HG03469 (cell line): ENCODE measurements around the gene SLC7A8.

Source experiments
- ATAC-seq: cut with Tn5 transposase; IDR thresholded peaks from one replicate; pipeline ENCODE4 v1.9.1; 2021; ENCODE audit warnings: mild to moderate bottlenecking, moderate library complexity, moderate number of reproducible peaks; ENCODE audit not compliant: unreplicated experiment

The SLC7A8 gene

DNA sequence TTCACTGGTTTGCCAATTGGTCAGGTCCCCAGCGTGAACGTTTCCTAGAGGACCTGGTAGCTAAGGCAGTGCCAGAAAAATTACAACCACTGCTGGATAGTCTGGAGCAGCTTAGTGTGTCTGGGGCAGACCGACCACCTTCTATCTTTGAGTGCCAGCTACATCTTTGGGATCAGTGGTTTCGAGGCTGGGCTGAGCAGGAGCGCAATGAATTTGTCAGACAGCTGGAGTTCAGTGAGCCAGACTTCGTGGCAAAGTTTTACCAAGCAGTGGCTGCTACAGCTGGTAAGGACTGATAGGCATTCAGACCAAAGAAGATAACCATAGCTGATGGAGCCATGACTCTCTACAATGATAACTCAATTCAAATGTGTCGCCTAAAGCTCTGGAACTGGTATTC is 85.7 kb downstream of the SLC7A8 start:
- ATAC-seq: no peak

DNA sequence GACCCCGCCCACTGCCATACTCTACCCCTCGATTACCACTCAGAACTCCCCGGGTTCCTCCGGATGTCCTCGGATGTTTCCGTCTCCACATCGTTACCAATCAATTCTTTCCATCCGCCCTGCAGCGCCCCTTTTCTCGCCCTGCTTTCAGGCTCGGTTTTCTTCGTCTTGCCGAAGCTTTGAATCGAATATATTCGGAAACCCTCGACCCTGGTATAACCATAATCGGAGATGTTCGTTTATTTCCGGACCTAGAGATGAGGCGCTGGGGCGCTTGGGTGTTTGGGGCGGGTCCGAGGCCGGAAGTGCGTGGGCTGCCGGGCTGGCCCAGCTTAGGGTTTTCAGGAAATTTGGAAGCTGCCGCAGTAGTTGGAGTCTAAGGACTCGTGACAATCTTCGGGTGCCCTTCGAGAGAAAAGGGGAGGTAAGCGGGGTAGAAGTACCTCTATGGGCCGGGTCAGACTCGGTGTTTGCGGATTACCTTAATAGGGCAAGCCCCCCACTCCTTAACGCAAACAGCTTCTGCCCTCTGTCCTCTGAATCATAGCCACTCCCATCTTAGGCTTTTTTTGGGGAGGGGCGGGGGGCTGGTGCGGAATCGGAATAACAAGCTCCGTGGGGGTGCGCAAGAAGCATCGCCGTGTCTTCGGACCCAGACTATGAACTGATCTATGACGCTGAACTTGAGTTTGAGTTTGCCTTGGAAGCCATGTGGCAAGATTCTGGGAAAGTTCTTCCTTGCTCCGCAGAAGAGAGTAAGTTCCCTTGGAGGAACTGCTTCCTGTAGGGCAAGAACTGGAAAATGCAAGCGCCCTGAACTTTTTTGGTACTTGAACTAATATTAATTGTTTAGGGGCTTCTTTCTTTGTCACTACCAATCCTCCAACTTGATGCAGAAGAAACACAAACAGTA is 88.0 kb downstream of the SLC7A8 start, which contains the start of gene C14orf119:
C14orf119 (plus strand) TSS at position 310 of the 913 bp plus-strand sequence. CDS start 2,154 bp downstream, outside the sequence.
- ATAC-seq: peak; percentile 87

DNA sequence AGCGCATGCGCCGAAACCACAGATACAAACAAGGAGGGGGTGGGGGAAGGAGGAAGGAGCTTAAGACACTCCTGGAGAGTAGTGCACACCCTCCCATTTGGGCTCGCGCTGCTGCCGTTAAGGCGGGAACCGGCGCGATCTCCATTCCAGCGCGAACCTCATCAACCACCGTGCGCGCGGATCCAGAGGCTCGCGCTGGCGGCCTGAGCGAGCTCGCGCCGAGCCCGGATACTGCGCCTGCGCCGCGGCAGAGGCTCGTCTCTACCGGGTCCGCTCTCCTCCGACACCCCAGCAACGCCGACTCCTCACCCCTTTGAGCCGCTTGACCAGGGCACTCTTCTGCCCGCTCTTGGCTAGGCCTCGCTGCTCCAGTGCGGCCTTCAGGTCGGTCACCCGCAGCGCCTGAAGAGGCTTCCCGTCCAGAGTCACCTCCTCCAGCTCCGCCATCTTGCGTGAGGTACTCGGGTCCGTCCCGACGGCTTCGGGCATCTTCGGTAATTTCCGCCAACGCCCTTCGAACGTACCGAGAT is 88.7 kb downstream of the SLC7A8 start, which contains the start of gene ACIN1:
ACIN1 (minus strand) TSS at position 471 of the 530 bp plus-strand sequence; CDS start at position 447, 24 bp downstream.
- peak; percentile 18 for ATAC-seq

DNA sequence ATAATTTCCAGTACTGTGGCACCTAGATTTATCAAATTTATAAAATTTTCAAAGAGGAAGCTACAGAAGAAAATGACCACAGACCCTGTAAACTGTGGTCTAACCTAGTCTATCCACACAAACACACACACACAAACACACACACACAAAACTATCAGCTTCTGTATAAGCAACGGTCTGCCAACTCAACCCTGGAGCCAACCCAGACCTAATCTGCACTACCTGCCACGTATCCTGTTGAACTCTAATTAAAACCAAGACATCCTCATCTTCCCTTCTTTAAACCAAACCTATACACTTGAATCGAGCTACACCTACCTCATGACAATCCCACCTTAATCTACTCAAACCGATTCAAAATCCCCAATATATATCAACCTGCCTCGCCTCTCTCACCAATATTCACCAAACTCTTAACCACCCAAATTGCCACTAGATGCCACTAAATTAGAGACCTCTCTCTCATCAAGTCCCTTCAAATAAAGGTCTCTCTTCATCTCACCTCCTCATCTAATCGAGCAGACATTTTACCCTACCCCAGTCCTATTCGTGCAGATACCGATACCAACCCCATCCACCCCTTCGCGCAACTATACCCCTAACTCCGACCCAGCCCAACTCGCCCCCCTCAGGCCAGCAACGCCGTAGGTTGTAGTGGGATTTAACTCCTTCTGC is 89.3 kb downstream of the SLC7A8 start:
- ATAC-seq: no peak

DNA sequence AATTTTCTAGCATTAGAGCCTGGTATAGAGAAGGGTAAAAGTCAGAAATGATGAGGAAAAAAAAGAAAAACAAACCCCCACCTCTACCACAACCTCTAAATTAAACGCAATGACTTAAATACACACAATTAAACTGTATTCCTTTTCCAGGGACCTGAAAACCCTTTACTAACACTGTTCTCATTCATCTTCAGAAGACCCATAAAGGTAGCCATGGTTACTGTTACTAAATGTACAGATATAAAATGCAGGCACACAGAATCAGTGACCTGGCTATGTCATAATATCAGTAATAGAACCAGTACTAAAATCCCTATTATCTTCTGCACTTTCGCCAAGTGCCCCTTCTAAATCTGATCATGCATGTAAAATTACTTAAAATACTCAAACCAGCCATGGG is 89.9 kb downstream of the SLC7A8 start:
- no peak for ATAC-seq

DNA sequence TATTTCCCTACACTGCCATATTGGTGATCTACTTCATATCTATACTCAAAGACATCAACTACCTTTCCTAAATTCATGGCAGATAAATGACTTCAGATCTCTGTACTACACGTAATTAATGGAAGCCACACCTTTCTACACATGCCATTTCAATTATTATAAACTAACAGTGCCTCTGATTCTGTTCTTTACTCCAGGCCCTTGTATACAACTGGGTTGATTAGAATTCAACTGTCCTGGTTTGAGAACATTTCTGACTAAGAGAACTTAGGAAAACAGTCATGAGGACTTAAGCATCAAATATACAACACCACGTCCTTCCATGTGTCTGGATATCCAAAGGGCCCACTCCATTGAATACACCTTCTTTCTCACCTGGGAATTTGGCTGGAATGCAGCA is 90.4 kb downstream of the SLC7A8 start:
- ATAC-seq: no peak

DNA sequence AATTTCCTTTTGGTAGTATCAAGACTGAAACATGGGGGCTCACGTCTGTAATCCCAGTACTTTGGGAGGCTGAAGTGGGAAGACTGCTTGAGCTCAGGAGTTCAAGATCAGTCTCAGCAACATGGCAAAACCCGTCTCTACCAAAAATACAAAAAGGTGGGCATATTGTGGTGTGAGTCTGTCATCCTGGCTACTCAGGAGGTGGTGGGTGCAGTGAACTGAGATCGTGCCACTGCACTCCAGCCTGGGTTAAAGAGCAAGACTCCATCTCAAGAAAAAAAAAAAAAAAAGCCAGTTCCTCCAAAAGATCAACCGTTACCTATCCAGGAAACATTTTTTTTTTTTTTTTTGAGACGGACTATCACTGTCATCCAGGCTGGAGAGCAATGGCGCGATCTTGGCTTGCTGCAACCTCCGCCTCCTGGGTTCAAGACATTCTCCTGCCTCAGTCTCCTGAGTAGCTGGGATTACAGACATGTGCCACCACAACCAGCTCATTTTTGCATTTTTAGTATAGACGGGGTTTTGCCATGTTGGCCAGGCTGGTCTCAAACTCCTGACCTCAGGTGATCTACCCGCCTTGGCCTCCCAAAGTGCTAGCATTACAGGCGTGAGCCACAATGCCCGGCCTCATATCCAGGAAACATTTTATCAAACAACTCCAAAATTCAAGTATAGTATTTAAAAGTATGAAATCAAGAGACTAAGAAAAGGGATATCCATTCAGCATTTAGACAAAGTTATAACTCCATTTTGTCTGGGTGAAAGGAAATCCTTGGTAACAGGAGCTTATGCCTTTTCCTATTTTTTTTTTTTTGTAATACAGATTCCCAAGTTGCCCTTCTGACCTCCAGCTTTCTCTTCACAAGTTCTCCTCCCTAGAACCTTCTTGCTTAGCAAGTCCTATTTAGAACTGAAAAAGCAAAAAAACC is 91.9 kb downstream of the SLC7A8 start:
- no peak for ATAC-seq

DNA sequence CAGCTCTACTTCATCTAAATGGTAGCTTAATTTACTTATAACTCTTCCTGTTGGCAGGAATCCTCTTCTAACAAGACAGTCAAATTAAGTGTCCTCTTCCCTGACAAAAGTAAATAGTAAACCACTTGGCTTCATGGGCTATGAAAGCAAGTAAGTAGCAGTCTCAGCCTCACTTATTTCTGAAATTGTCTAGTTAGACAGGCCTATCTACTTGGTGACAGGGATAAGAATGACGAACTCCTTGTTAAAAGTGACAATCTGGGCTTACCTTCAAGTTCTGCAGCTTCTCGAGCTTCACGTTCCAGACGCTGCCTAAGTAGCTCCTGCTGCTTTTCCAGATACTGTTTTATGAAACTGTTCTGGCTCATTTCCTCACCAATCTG is 93.2 kb downstream of the SLC7A8 start:
- no peak for ATAC-seq

DNA sequence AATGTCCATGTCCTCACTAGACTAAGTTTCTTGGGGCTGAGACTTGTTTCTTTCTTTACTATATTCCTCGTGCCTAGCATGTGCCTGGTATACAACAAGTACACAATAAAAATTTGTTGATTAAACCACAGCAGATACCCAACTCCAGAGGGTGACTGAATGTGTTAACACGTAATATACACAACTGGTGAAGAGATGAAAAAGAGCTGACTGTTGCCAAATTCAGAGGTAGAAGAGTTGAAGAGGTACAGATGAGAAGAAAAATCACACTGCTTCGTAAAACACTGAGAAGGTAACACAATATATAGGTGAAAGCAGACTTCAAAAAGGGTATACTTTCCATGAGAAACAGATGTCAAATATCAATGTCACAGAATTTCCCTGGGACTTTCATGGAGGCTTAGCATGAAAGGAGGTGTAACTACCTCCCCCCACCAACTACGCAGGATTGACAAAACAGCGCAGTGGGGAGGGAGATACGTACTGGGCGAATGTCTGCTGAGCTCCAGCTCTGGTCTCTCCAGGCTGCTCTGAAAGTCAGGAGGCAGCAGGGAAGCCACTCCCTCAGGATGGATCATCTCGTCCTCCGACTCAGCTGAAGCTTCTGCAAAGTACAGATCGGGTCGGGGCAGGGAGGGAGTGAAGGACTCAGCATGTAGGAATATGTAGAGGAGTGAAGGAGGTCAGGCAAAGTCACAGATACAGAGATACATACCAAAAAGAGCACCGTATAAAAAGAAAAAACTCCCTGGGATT is 93.8 kb downstream of the SLC7A8 start:
- no peak for ATAC-seq

DNA sequence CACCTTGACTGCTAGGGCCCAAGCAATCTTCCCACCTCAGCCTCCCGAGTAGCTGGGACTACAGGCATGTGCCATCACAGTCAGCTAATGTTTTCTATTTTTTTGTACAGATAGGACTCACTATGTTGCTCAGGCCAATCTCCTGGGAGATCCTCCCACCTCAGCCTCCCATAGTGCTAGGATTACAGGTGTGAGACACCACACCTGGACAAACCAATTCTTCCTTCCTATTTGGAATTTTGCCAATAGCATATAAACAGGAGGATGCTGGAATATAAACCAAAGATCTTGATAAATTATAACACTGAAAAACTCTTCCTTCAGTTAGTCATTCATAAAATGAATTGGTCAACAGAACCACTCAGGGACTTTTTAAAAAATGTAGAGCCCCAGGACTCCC is 96.9 kb downstream of the SLC7A8 start:
- ATAC-seq: no peak

DNA sequence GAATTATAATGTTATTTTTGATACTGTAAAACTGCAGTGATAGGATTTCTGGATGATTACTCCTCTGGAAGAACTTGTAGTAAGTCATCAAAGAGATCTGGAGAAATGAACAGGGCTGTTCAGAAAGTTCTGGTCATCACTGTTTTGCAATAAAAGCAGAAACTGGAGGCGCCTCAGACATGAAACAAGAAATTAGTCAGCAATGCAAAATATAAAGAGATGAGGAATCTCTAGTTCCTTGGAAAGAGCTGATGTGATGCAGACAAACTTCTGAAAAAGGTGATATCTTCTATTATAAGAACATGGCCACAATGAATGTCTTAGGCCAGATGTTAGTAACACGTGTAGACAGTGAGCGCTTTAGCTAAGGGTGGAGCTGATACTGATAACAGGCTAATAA is 98.0 kb downstream of the SLC7A8 start:
- ATAC-seq: no peak

DNA sequence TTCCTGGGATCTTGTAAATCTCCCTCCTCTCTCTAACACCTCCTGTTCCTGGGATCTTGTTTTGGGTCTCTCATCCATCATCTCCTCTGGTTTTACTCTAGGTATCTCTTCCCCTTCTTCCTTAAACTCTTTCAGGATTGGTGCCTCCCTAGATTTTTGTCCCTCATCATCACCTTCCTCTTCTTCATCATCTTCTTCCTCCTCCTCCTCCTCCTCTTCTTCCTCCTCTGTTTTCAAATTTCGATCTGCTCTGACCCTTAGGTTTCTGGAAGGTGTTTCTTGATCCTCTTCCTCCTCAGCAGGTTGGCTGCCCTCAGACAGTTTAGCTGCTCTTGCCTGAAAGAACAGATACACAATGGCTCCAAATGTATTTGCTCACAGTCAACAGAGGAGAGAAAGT is 103.0 kb downstream of the SLC7A8 start:
- ATAC-seq: no peak

DNA sequence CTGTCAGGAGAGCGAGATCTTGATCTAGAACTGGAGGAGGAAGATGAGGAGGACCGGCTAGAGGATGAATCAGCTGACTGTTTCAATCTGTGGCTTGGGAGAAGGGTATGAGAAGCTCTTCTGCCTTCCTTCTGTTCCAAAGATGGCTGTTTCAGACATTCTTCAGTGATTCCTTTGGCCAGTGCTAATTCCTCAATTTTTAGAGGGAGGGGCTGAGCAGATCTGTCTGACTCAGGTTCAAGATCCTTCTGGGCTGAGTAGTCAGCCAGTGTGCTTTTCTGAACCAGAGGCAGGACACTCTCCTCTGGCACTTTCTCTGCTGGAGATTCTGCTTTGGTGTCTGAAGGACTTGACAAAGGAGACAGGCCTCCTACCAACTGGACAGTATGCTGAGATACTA is 103.7 kb downstream of the SLC7A8 start:
- ATAC-seq: no peak

DNA sequence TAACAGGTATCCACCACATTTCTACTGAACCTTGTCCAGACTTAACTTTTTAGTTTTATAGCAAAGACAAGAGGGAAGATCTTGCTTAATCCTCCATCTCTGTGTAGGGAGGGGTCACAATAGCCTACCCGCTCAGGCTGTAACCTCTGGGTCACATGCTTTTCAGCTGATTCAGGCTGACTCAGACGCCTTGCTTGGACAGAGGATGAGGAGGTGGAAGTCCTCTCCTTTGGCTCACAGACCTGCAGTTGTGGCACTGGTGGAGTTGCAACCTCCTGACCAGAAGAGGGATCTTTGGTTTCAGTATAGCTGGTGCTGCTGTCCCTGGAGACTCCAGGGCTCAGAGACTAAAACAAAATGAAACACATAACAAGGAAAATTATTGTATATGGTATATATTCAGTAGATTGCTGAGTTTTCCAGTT is 104.8 kb downstream of the SLC7A8 start:
- no peak for ATAC-seq

DNA sequence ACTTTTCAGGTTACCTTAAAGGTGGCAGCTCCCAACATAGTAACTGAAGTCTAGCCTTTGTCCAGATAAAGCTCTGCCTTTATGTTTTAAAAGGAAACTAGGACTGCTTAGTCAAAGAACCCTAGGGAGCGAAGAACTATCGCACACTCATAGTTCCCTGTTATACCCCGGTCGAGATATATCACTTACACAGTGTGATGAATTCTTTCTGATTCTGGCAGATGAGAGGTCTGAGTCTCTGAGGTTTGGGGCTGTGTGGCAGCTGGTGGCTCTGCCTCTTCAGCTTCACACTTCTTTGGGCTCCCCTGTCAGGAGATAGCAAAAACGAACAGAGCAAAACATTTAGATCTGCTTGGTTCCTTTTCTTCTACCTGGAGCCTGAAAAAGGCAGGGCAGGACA is 105.5 kb downstream of the SLC7A8 start:
- no peak for ATAC-seq

DNA sequence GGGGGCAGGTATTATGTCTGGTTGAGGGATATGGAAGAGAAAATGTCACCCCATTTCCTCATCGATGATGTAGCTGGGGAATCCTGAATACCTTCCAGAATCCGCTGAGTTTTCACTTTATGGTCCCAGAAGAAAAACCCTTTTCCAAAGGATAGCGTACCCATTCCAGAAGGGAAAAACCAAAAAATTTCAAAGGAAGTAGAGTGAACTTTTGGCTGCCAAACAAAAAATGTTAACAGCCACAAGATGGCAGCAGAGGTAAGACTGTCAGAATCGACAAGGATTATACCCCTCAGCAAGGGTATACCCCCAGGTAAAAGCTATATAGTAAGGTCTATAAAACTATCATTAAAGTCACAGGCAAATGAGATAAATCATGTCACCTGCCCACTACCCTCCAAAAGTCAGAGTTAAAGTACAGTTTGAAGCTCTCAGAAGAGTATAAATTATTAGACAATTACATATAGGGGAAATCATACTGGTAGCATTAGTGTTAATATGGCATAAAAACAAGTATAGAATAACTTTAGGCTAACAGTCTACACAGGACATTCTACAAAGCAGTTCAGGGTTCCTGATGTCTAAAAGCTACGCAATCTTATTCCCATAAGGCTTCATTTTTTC is 106.6 kb downstream of the SLC7A8 start:
- no peak for ATAC-seq
